RPMI7951 (cell line): Measurements from ENCODE around the gene RLN2. TPM values are rescaled to one million over a fixed set of nuclear protein-coding genes. Genes with fewer than 3 reads are reported as not detected.

Experiments used
- DNase-seq: peaks from one replicate; pipeline ENCODE4 v3.0.0-alpha.2; 2012; ENCODE audit warnings: low read depth
- total RNA-seq: library from RNA; depleted of rRNA; stranded (reverse); fragments of >200 nt; shearing (Covaris generic); gene quantifications from 2 replicates; pipeline ENCODE4 v1.2.3, GENCODE V29; 2014; rRNA removed

Gene RLN2
- total RNA-seq, 1 experiment from 2014 or later = 1.1 TPM

DNA sequence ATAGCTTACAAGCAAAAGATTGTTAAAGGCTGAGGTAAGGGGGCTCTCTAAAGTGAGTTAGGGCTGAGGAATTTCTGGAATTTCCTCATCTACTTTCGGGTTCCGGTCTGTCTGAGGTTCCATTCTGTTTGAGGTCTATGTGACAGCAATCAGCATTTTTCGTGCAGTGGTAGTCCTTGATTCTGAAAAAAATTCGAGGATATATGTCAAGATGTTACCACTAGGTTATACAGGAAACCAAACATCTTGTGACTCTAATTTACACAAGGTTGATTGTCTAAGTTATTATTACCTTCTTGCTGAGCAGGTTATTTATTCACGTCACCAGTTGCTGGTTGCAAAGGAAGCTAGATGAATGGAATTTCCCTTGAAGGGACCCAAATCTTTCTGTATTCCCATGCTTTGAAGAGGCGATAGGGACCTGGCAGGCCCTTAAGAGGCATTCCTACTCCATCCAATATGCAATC lies 35.2 kb downstream of the RLN2 start:
- DNase-seq = peak; percentile 69

DNA sequence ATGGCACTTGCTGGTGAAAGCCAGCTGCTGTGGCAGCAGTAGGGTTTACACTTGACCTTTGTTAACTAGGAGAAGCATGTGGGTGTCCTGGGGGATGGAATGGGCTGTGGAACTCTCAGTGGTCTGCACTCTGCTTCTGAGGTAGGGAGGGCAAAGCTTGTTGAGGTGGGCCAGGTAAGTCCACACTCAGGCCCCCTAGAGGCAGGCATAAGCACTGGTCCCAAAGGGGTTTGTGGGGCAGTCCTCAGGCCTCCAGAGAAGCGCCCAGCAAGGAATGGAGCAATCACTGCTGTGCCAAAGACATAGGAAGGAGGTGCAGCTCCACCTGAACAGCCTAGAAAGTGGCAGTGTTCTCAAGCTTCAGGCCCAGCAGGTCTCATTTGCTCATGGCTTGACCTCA lies 38.6 kb downstream of the RLN2 start:
- no peak for DNase-seq

GRCh38 chr9:5264219-5264595 lies 40.3 kb downstream of the RLN2 start:
- no peak for DNase-seq

DNA sequence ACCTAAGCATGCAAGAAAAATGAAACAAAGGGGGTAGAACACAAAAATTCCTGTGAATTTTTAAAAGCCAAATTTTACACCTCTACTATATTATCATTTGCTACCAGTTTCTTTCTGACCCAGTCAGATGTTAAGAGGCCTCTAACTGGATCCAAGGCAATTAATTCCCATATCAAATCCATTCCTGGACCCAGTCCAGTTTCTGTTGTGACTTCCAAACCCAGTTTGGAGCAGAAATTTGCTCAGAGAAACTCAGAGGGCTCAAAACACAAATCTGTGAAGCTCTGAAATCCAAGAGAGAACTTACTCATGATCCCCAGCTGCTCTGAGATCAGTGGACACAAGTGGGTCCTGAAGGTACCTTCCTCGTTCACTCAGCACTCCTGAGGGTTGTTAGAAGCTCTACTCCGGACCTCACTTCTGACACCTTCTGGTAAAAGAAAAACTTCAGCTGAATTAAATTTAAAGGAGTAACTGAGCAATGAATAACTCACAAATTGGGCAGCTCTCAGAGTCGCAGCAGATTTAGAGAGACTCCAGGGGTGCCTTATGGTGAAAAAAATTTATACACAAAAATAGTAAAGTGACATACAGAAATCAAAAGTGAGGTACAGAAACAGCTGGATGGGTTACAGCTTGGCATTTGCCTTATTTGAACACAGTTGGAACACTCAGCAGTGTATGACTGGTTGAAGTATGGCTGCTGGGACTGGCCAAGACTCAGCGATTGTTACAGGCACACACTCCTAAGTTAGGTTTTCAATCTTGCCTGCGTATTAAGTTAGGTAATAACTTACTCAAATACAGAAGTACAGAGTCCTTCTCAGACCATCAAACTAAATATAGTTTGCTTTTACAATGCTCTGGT lies 40.9 kb downstream of the RLN2 start:
- DNase-seq = peak; percentile 40

Other genes starting within 250 kb of the RLN2 start
- not detected in 2 replicates for gene INSL6, start 119.1 kb downstream of the RLN2 start, total RNA-seq
- not detected in 2 replicates for gene INSL4, start 73.3 kb downstream of the RLN2 start, total RNA-seq
- 0.24 and 0.39 TPM in 2 replicates for gene RLN1, start 35.2 kb upstream of the RLN2 start, total RNA-seq
- 45.1 and 66.7 TPM in 2 replicates for gene PLGRKT, start 133.2 kb upstream of the RLN2 start, total RNA-seq
- 4.9 and 5.7 TPM in 2 replicates for gene CD274, start 145.8 kb upstream of the RLN2 start, total RNA-seq
- gene PDCD1LG2, start 205.8 kb upstream of the RLN2 start, total RNA-seq = 10.7 and 16.2 TPM in 2 replicates